Endothelial cell of umbilical vein (primary cell): ENCODE measurements around the gene LYZL6. TPM values are rescaled to one million over a fixed set of nuclear protein-coding genes. Genes with fewer than 3 reads are reported as not detected.

Experiments
- BruUV-seq: library from RNA; stranded (reverse); fragments of 400-500 nt; replicated peaks from 2 replicates; lab custom pipeline; 2021; lab: Mats Ljungman, UMichigan
- CTCF ChIA-PET: fragments of 300-600, 350-600 bp; sonication (Branson Sonifier 250); formaldehyde crosslinking; loops from one replicate; lab custom pipeline; 2021; ENCODE audit warnings: antibody characterized with exemption, inconsistent platforms; lab: Charles Lee
- POLR2A ChIA-PET: fragments of 300-600, 350-600 bp; sonication (Branson Sonifier 250); formaldehyde crosslinking; loops from one replicate; lab custom pipeline; 2021; ENCODE audit warnings: antibody characterized with exemption, inconsistent platforms; lab: Charles Lee
- DNase-seq: peaks from one replicate; pipeline ENCODE4 v3.0.0-alpha.2; 2011; ENCODE audit warnings: low read depth, low spot score
- FAIRE-seq: peaks from 2 replicates; lab custom pipeline; 2011; peaks lifted over from hg19 to GRCh38; lab: Jason Lieb, UNC
- H2AFZ ChIP-seq: 2 replicates; pipeline ENCODE4 v1.6.0; 2012; ENCODE audit warnings: low read depth, low read length, control low read depth, inconsistent platforms
- H3K27ac ChIP-seq: 2 replicates; pipeline ENCODE4 v1.5.1; 2011; ENCODE audit warnings: low read depth, mild to moderate bottlenecking, control low read depth, low read length, moderate library complexity; ENCODE audit not compliant: insufficient read depth
- H3K27me3 ChIP-seq, 2 experiments: 2 replicates each; pipeline versions ENCODE4 v1.6.0 to v1.6.1; 2011; ENCODE audit warnings: low read length in 2 of 2, mixed read lengths in 1 of 2; ENCODE audit not compliant: control insufficient read depth in 2 of 2, insufficient read depth in 2 of 2
- H3K36me3 ChIP-seq, 2 experiments: 2 replicates in 1 of 2; 3 replicates in 1 of 2; pipeline ENCODE4 v1.5.1; 2011; ENCODE audit warnings: low read length in 2 of 2, mild to moderate bottlenecking in 1 of 2, moderate library complexity in 1 of 2; ENCODE audit not compliant: control insufficient read depth in 2 of 2, insufficient read depth in 2 of 2; ENCODE audit errors: extremely low read depth in 1 of 2
- H3K4me1 ChIP-seq: 3 replicates; pipeline ENCODE4 v1.5.1; 2011; ENCODE audit warnings: mild to moderate bottlenecking, low read length; ENCODE audit not compliant: control insufficient read depth, insufficient read depth; ENCODE audit errors: extremely low read depth
- H3K4me2 ChIP-seq: 2 replicates; pipeline ENCODE4 v1.6.1; 2011; ENCODE audit warnings: low read length, control low read depth, mixed read lengths; ENCODE audit not compliant: insufficient read depth
- H3K4me3 ChIP-seq, 3 experiments: fragments of 200-600 bp in 1 of 3; sonication (generic), shearing (Covaris generic) in 1 of 3; replicated peaks in 1 of 3; 2 replicates each; pipeline ENCODE4 v1.5.1; 2011 to 2016; ENCODE audit warnings: control low read depth in 3 of 3, low read length in 3 of 3, mild to moderate bottlenecking in 2 of 3, inconsistent platforms in 1 of 3, low read depth in 1 of 3, moderate library complexity in 1 of 3; ENCODE audit not compliant: insufficient read depth in 1 of 3
- H3K79me2 ChIP-seq: 2 replicates; pipeline ENCODE4 v1.6.0; 2012; ENCODE audit warnings: low read length, inconsistent platforms; ENCODE audit not compliant: control insufficient read depth, insufficient read depth
- H3K9ac ChIP-seq: replicated peaks from 2 replicates; pipeline ENCODE3; 2011; ENCODE audit warnings: low read length, control low read depth; ENCODE audit not compliant: insufficient read depth; ENCODE audit errors: extremely low read depth
- H3K9me1 ChIP-seq: replicated peaks from 3 replicates; pipeline ENCODE4 v1.6.0; 2011; ENCODE audit warnings: mild to moderate bottlenecking, low read length; ENCODE audit not compliant: control insufficient read depth, insufficient read depth; ENCODE audit errors: extremely low read depth
- H3K9me3 ChIP-seq: replicated peaks from 2 replicates; pipeline ENCODE4 v1.5.1; 2012; ENCODE audit warnings: low read length, inconsistent platforms; ENCODE audit not compliant: control insufficient read depth, insufficient read depth
- H4K20me1 ChIP-seq: replicated peaks from 2 replicates; pipeline ENCODE3; 2011; ENCODE audit warnings: mild to moderate bottlenecking, low read length; ENCODE audit not compliant: control insufficient read depth, insufficient read depth; ENCODE audit errors: extremely low read depth
- EZH2 ChIP-seq: IDR thresholded peaks from 2 replicates; pipeline ENCODE4 v1.6.1; 2012; ENCODE audit warnings: borderline replicate concordance, low read depth, mild to moderate bottlenecking, moderate library complexity, low read length, inconsistent platforms; ENCODE audit not compliant: severe bottlenecking
- FOS ChIP-seq: IDR thresholded peaks from 2 replicates; pipeline ENCODE4 v1.6.1; 2011; ENCODE audit warnings: mild to moderate bottlenecking, low read length, moderate library complexity, borderline replicate concordance; ENCODE audit not compliant: insufficient read depth
- GATA2 ChIP-seq: IDR thresholded peaks from 2 replicates; pipeline ENCODE4 v1.7.0; 2011; ENCODE audit warnings: low read depth, mild to moderate bottlenecking, moderate library complexity, mixed read lengths, low read length; ENCODE audit not compliant: insufficient read length, insufficient read depth
- JUN ChIP-seq: IDR thresholded peaks from 2 replicates; pipeline ENCODE4 v1.6.1; 2011; ENCODE audit warnings: borderline replicate concordance, low read depth; ENCODE audit not compliant: insufficient read length, insufficient read depth
- MYC ChIP-seq: IDR thresholded peaks from one replicate; pipeline ENCODE4 v1.6.1; 2011; ENCODE audit warnings: mild to moderate bottlenecking, low read depth, low read length
- POLR2A ChIP-seq: IDR thresholded peaks from 2 replicates; pipeline ENCODE4 v1.6.1; 2012; ENCODE audit warnings: low read depth, mild to moderate bottlenecking, control low read depth, low read length
- POLR2AphosphoS5 ChIP-seq: IDR thresholded peaks from 2 replicates; pipeline ENCODE4 v1.6.1; 2012; ENCODE audit warnings: low read depth, mild to moderate bottlenecking, control low read depth, low read length, moderate library complexity; ENCODE audit not compliant: insufficient read depth
- dilution Hi-C: fragments of 300-500 bp; cut with MboI; formaldehyde crosslinking; loops from one replicate; pipeline ENCODE4 v1.15.0; 2019; ENCODE audit warnings: low sequenced_read_pairs; ENCODE audit not compliant: extremely low pct_ligation_motif_present
- intact Hi-C: fragments of 100-400 bp; cut with micrococcal nuclease; formaldehyde crosslinking; loops from one replicate; pipeline ENCODE4 v1.10.0; 2022
- polyA plus RNA-seq, 4 experiments: library from polyadenylated mRNA; depleted of rRNA in 3 of 4; stranded (reverse) in 3 of 4; unstranded in 1 of 4; fragments of >200 nt; gene quantifications; 2 replicates each; pipeline versions ENCODE4 v1.2.1 to v1.2.3, GENCODE V29; 2011 to 2012; ENCODE audit warnings: missing spikeins in 1 of 4
- total RNA-seq: library from RNA; stranded (reverse); gene quantifications from 2 replicates; pipeline ENCODE4 v1.2.3, GENCODE V29; 2021
- TF ChIP-seq, protein P1 (sequence below): IDR thresholded peaks from 2 replicates; pipeline ENCODE4 v1.6.1; 2011; ENCODE audit not compliant: insufficient read depth, insufficient read length
- TF ChIP-seq, protein P2 (sequence below), 2 donors: IDR thresholded peaks; 1 replicate in 1 of 2; 2 replicates in 1 of 2; pipeline ENCODE4 v1.5.1; 2011; ENCODE audit warnings: low read length in 2 of 2, mild to moderate bottlenecking in 2 of 2, moderate library complexity in 2 of 2, control low read depth in 1 of 2, inconsistent platforms in 1 of 2, low read depth in 1 of 2; ENCODE audit not compliant: insufficient read depth in 1 of 2; ENCODE audit errors: extremely low read depth in 1 of 2

The LYZL6 gene
- total and polyA plus RNA-seq, 2 donors (not counting 3 experiments of a cell fraction or from before 2014, with no cell fraction given) = not detected

DNA sequence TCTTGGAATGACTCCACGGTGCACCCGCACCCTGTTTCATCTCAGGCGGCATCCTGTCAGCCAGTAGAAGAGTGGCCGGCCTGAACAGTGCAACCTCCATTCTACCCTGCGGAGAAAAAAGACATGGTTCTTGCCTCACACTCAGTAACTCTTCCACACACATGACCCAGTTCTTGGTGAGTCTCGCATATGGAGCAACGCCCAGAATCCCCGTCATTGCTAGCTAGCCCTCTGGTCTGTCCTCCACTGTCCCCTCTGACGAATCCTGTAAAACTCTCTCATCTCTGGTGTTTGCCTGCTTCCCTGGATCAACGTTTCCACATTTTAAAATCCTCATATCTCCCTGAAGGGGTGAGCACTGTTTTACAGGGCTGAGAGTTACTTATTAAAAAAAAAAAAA, 8.8 kb downstream of the LYZL6 start:
- Histone ChIP-seq H3K27ac (no peak overlapping the region), H4K20me1 (no peaks in the 10 kb centered on the region), H3K9me3 (no peaks in the 10 kb centered on the region), H2AFZ (no peak overlapping the region), H3K9me1 (no peaks in the 10 kb centered on the region), H3K36me3 (no peaks in the 10 kb centered on the region), H3K4me1 (no peaks in the 10 kb centered on the region), H3K27me3 (peaks cover 0 to 3% of the 10 kb centered on the region in 2 experiments), H3K4me2 (no peak overlapping the region), H3K9ac (no peak overlapping the region), H3K4me3 (no peak overlapping the region), H3K79me2 (no peaks in the 10 kb centered on the region)
- FAIRE-seq = no peak
- no TSS peak for BruUV-seq
- CTCF ChIA-PET = no interaction called here
- intact Hi-C loops (no loop called here), dilution Hi-C loops (no loop called here)
- no peak for DNase-seq
- POLR2A ChIA-PET = no interaction called here
- TF ChIP-seq EZH2 (no peak), FOS (no peak), POLR2AphosphoS5 (no peak), MYC (no peak), GATA2 (no peak), JUN (no peak), POLR2A (no peak)
- TF ChIP-seq, protein P1, sequence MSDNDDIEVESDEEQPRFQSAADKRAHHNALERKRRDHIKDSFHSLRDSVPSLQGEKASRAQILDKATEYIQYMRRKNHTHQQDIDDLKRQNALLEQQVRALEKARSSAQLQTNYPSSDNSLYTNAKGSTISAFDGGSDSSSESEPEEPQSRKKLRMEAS = no peak
- TF ChIP-seq, protein P2, sequence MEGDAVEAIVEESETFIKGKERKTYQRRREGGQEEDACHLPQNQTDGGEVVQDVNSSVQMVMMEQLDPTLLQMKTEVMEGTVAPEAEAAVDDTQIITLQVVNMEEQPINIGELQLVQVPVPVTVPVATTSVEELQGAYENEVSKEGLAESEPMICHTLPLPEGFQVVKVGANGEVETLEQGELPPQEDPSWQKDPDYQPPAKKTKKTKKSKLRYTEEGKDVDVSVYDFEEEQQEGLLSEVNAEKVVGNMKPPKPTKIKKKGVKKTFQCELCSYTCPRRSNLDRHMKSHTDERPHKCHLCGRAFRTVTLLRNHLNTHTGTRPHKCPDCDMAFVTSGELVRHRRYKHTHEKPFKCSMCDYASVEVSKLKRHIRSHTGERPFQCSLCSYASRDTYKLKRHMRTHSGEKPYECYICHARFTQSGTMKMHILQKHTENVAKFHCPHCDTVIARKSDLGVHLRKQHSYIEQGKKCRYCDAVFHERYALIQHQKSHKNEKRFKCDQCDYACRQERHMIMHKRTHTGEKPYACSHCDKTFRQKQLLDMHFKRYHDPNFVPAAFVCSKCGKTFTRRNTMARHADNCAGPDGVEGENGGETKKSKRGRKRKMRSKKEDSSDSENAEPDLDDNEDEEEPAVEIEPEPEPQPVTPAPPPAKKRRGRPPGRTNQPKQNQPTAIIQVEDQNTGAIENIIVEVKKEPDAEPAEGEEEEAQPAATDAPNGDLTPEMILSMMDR (IDR thresholded peaks at IDR 0.05; ENCODE audit: extremely low read depth in 1 of 2, insufficient read depth in 1 of 2, low read depth in 1 of 2, low read length in 2 of 2) = no peak
